HG02884 (cell line): ENCODE measurements around the gene ZNF521.

ENCODE experiments used
- ATAC-seq: cut with Tn5 transposase; IDR thresholded peaks from one replicate; pipeline ENCODE4 v1.9.1; 2021; ENCODE audit warnings: mild to moderate bottlenecking, moderate library complexity; ENCODE audit not compliant: unreplicated experiment

Gene ZNF521

GRCh38 chr18:25230658-25231326, 121.2 kb downstream of the ZNF521 start:
- no peak for ATAC-seq

- ATAC-seq: no peak
Measured at GRCh38 chr18:25229920-25230319, 122.0 kb downstream of the ZNF521 start.

GRCh38 chr18:25229081-25229480, 122.9 kb downstream of the ZNF521 start:
- ATAC-seq: no peak

GRCh38 chr18:25228410-25228809, 123.6 kb downstream of the ZNF521 start:
- no peak for ATAC-seq

- ATAC-seq: no peak
Measured at GRCh38 chr18:25225151-25225550, 126.8 kb downstream of the ZNF521 start.

- ATAC-seq: no peak
Measured at GRCh38 chr18:25223899-25224886, 127.8 kb downstream of the ZNF521 start.

GRCh38 chr18:25223211-25223610, 128.8 kb downstream of the ZNF521 start:
- ATAC-seq: no peak

GRCh38 chr18:25222648-25223047, 129.3 kb downstream of the ZNF521 start:
- no peak for ATAC-seq

- no peak for ATAC-seq
Measured at GRCh38 chr18:25210622-25211021, 141.3 kb downstream of the ZNF521 start.

- ATAC-seq: no peak
Measured at GRCh38 chr18:25192065-25192464, 159.9 kb downstream of the ZNF521 start.

GRCh38 chr18:25190472-25190871, 161.5 kb downstream of the ZNF521 start:
- no peak for ATAC-seq

GRCh38 chr18:25189391-25190185, 162.4 kb downstream of the ZNF521 start:
- ATAC-seq: no peak

- ATAC-seq: no peak
Measured at GRCh38 chr18:25187521-25188192, 164.3 kb downstream of the ZNF521 start.

GRCh38 chr18:25186871-25187270, 165.1 kb downstream of the ZNF521 start:
- no peak for ATAC-seq

- ATAC-seq: no peak
Measured at GRCh38 chr18:25181993-25182392, 170.0 kb downstream of the ZNF521 start.

GRCh38 chr18:25181581-25181980, 170.4 kb downstream of the ZNF521 start:
- ATAC-seq: no peak

- no peak for ATAC-seq
Measured at GRCh38 chr18:25180973-25181548, 170.9 kb downstream of the ZNF521 start.

GRCh38 chr18:25177631-25178030, 174.3 kb downstream of the ZNF521 start:
- no peak for ATAC-seq

- no peak for ATAC-seq
Measured at GRCh38 chr18:25176518-25177042, 175.4 kb downstream of the ZNF521 start.
